SK-N-SH (cell line): ENCODE data around the gene LILRA1.

Experiments used
- CTCF ChIP-seq: fragments of 200-600 bp; sonication (generic); IDR thresholded peaks from 2 replicates; pipeline ENCODE4 v1.6.1; 2017; ENCODE audit warnings: antibody characterized with exemption, mild to moderate bottlenecking, moderate library complexity
- EP300 ChIP-seq, 2 experiments: IDR thresholded peaks; 2 replicates each; pipeline versions ENCODE4 v1.4.0 to v1.6.1; 2012; ENCODE audit warnings: borderline replicate concordance in 1 of 2, low read depth in 1 of 2, low read length in 1 of 2
- EZH2phosphoT487 ChIP-seq: fragments of 200-600 bp; sonication (generic); IDR thresholded peaks from 2 replicates; pipeline ENCODE4 v1.6.1; 2017; ENCODE audit warnings: low read depth, mixed run types, mild to moderate bottlenecking, antibody characterized with exemption, moderate library complexity, borderline replicate concordance
- FOSL2 ChIP-seq: IDR thresholded peaks from 2 replicates; pipeline ENCODE4 v1.4.0; 2012; ENCODE audit warnings: low read depth, mild to moderate bottlenecking, moderate library complexity, borderline replicate concordance
- FOXJ3 ChIP-seq: sonication (generic); formaldehyde crosslinking; IDR thresholded peaks from 2 replicates; pipeline ENCODE4 v1.5.1; 2020; ENCODE audit warnings: mild to moderate bottlenecking, missing genetic modification reagents
- FOXM1 ChIP-seq: IDR thresholded peaks from 2 replicates; pipeline ENCODE4 v1.4.0; 2012; ENCODE audit warnings: low read depth, mild to moderate bottlenecking
- NRF1 ChIP-seq: IDR thresholded peaks from 2 replicates; pipeline ENCODE4 v1.6.1; 2012; ENCODE audit warnings: low read depth, mild to moderate bottlenecking, low read length
- SIN3A ChIP-seq: IDR thresholded peaks from 2 replicates; pipeline ENCODE4 v1.6.1; 2012; ENCODE audit warnings: low read depth, mild to moderate bottlenecking, low read length, moderate library complexity, borderline replicate concordance
- TAF1 ChIP-seq: IDR thresholded peaks from 2 replicates; pipeline ENCODE4 v1.6.1; 2012; ENCODE audit warnings: low read depth, mild to moderate bottlenecking, low read length, moderate library complexity, borderline replicate concordance
- USF1 ChIP-seq: IDR thresholded peaks from 2 replicates; pipeline ENCODE4 v1.4.0; 2012; ENCODE audit warnings: low read depth, borderline replicate concordance
- YY1 ChIP-seq: IDR thresholded peaks from 2 replicates; pipeline ENCODE4 v1.4.0; 2012; ENCODE audit warnings: low read depth, mild to moderate bottlenecking
- TF ChIP-seq, protein P1 (sequence below): IDR thresholded peaks from 2 replicates; pipeline ENCODE4 v1.6.1; 2012; ENCODE audit warnings: mild to moderate bottlenecking, low read depth, low read length, moderate library complexity
- TF ChIP-seq, protein P2 (sequence below): IDR thresholded peaks from 2 replicates; pipeline ENCODE4 v1.4.0; 2012; ENCODE audit warnings: low read depth

DNA sequence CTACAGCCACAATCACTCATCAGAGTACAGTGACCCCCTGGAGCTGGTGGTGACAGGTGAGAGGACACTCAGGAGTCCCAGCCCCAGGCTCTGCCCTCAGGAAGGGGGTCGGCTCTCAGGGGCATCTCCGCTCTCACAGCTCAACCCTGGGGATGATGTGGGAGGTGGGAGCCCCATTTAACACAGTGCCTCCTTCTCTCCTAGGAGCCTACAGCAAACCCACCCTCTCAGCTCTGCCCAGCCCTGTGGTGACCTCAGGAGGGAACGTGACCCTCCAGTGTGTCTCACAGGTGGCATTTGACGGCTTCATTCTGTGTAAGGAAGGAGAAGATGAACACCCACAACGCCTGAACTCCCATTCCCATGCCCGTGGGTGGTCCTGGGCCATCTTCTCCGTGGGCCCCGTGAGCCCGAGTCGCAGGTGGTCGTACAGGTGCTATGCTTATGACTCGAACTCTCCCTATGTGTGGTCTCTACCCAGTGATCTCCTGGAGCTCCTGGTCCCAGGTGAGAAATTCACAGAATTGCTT, 18.8 kb upstream of the LILRA1 start:
- TF ChIP-seq FOXJ3 (CRISPR knock-in tag) (no peak), USF1 (no peak), FOXM1 (no peak), NRF1 (no peak), EZH2phosphoT487 (no peak), CTCF (no peak), FOSL2 (no peak), SIN3A (no peak), YY1 (no peak), TAF1 (no peak), EP300 (IDR thresholded peaks at IDR 0.05; ENCODE audit: borderline replicate concordance in 1 of 2, low read depth in 1 of 2, low read length in 1 of 2) (no peak)
- TF ChIP-seq, protein P1, sequence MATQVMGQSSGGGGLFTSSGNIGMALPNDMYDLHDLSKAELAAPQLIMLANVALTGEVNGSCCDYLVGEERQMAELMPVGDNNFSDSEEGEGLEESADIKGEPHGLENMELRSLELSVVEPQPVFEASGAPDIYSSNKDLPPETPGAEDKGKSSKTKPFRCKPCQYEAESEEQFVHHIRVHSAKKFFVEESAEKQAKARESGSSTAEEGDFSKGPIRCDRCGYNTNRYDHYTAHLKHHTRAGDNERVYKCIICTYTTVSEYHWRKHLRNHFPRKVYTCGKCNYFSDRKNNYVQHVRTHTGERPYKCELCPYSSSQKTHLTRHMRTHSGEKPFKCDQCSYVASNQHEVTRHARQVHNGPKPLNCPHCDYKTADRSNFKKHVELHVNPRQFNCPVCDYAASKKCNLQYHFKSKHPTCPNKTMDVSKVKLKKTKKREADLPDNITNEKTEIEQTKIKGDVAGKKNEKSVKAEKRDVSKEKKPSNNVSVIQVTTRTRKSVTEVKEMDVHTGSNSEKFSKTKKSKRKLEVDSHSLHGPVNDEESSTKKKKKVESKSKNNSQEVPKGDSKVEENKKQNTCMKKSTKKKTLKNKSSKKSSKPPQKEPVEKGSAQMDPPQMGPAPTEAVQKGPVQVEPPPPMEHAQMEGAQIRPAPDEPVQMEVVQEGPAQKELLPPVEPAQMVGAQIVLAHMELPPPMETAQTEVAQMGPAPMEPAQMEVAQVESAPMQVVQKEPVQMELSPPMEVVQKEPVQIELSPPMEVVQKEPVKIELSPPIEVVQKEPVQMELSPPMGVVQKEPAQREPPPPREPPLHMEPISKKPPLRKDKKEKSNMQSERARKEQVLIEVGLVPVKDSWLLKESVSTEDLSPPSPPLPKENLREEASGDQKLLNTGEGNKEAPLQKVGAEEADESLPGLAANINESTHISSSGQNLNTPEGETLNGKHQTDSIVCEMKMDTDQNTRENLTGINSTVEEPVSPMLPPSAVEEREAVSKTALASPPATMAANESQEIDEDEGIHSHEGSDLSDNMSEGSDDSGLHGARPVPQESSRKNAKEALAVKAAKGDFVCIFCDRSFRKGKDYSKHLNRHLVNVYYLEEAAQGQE, result no peak
- TF ChIP-seq, protein P2, sequence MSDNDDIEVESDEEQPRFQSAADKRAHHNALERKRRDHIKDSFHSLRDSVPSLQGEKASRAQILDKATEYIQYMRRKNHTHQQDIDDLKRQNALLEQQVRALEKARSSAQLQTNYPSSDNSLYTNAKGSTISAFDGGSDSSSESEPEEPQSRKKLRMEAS, result no peak
